IPS-20b (cell line): ENCODE data around the gene ANKLE1.

Experiments
- H3K27ac ChIP-seq: one replicate; pipeline ENCODE4 v1.5.1; 2013; ENCODE audit warnings: low read length
- H3K27me3 ChIP-seq: 2 replicates; pipeline ENCODE4 v1.6.1; 2013; ENCODE audit warnings: mild to moderate bottlenecking, low read length, inconsistent platforms; ENCODE audit not compliant: insufficient read depth
- H3K36me3 ChIP-seq: 2 replicates; pipeline ENCODE4 v1.6.1; 2013; ENCODE audit warnings: low read depth, mild to moderate bottlenecking, inconsistent platforms, low read length, moderate library complexity; ENCODE audit not compliant: insufficient read depth
- H3K4me1 ChIP-seq: 2 replicates; pipeline ENCODE4 v1.6.1; 2013; ENCODE audit warnings: mild to moderate bottlenecking, control low read depth, inconsistent platforms, low read length, moderate library complexity; ENCODE audit not compliant: insufficient read depth
- H3K4me3 ChIP-seq: 2 replicates; pipeline ENCODE4 v1.5.1; 2013; ENCODE audit warnings: mild to moderate bottlenecking, low read length, inconsistent platforms
- H3K9ac ChIP-seq: 2 replicates; pipeline ENCODE4 v1.6.1; 2013; ENCODE audit warnings: low read depth, mild to moderate bottlenecking, inconsistent platforms, low read length, moderate library complexity
- H3K9me3 ChIP-seq: 2 replicates; pipeline ENCODE4 v1.6.1; 2013; ENCODE audit warnings: mild to moderate bottlenecking, low read depth, low read length, inconsistent platforms; ENCODE audit not compliant: insufficient read depth

Gene ANKLE1

GRCh38 chr19:17242431-17243208 is 39.1 kb upstream of the ANKLE1 start:
- H3K4me1 ChIP-seq: peaks cover 11% of the 10 kb centered on the region; the same call in 1 of the 2 replicates
- H3K27ac ChIP-seq: no peak overlapping the region
- peak overlapping the region; percentile 91; the same call in 1 of the 2 replicates for H3K4me3 ChIP-seq
- H3K27me3 ChIP-seq: no peaks in the 10 kb centered on the region
- H3K36me3 ChIP-seq: peaks cover 29% of the 10 kb centered on the region
- H3K9me3 ChIP-seq: no peaks in the 10 kb centered on the region
- H3K9ac ChIP-seq: peak overlapping the region; percentile 27; the same call in 1 of the 2 replicates

GRCh38 chr19:17243211-17243829 is 38.4 kb upstream of the ANKLE1 start:
- Histone ChIP-seq H3K9me3 (no peaks in the 10 kb centered on the region), H3K4me3 (peak overlapping the region; percentile 91), H3K27me3 (no peaks in the 10 kb centered on the region), H3K9ac (peak overlapping the region; percentile 82; the same call in 1 of the 2 replicates), H3K36me3 (peaks cover 22% of the 10 kb centered on the region), H3K4me1 (peaks cover 16% of the 10 kb centered on the region; the same call in 1 of the 2 replicates), H3K27ac (no peak overlapping the region)

GRCh38 chr19:17243830-17244617 is 37.7 kb upstream of the ANKLE1 start:
- Histone ChIP-seq H3K27me3 (no peaks in the 10 kb centered on the region), H3K4me1 (peaks cover 23% of the 10 kb centered on the region; the same call in 1 of the 2 replicates), H3K27ac (peak overlapping the region; percentile 43), H3K36me3 (peaks cover 17% of the 10 kb centered on the region), H3K4me3 (peak overlapping the region; percentile 91), H3K9me3 (no peaks in the 10 kb centered on the region), H3K9ac (peak overlapping the region; percentile 82)

GRCh38 chr19:17244618-17245534 is 36.8 kb upstream of the ANKLE1 start:
- Histone ChIP-seq H3K9me3 (no peaks in the 10 kb centered on the region), H3K4me1 (peaks cover 23% of the 10 kb centered on the region; the same call in 1 of the 2 replicates), H3K36me3 (peaks cover 16% of the 10 kb centered on the region), H3K27me3 (no peaks in the 10 kb centered on the region), H3K27ac (no peak overlapping the region), H3K9ac (peak overlapping the region; percentile 82; the same call in 1 of the 2 replicates), H3K4me3 (peak overlapping the region; percentile 91)

DNA sequence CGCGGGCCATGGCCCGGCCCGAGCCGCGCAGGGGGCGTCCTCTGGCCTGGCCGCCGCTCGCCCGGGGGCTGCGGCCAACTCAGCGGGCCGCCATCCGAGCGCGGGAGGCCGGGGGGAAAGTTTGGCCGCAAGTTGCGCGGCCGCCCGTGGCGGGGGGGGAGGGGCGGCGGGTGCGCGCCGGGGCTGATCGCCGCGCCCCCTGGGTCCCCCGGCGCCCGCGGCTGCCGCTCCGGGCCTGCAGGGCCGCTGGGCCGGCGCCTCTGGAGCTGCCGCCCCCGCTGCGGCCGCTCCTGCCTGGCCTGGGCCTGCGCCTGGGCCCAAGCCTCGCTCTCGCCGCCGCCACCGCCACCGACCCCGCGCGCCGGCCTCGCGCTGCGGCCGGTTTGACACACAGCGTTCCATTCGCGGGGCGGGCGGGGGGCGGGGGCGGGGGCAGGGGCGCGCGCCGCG is 36.1 kb upstream of the ANKLE1 start, which contains the start of gene NR2F6:
Gene NR2F6, minus strand, starts transcription at position 385 of the 450 bp plus-strand sequence. CDS start 699 bp downstream, outside the sequence.
- Histone ChIP-seq H3K4me1 (peaks cover 23% of the 10 kb centered on the region; the same call in 1 of the 2 replicates), H3K9ac (peak within 1 kb of the TSS; percentile 88), H3K27me3 (no peaks in the 10 kb centered on the region), H3K36me3 (peaks cover 9% of the 10 kb centered on the region), H3K27ac (peak within 1 kb of the TSS; percentile 92), H3K9me3 (no peaks in the 10 kb centered on the region), H3K4me3 (peak within 1 kb of the TSS; percentile 91)

GRCh38 chr19:17246681-17247425 is 34.8 kb upstream of the ANKLE1 start:
- Histone ChIP-seq H3K36me3 (no peaks in the 10 kb centered on the region), H3K4me3 (peak overlapping the region; percentile 72; the same call in 1 of the 2 replicates), H3K27me3 (no peaks in the 10 kb centered on the region), H3K4me1 (peaks cover 23% of the 10 kb centered on the region; the same call in 1 of the 2 replicates), H3K27ac (peak overlapping the region; percentile 92), H3K9me3 (no peaks in the 10 kb centered on the region), H3K9ac (peak overlapping the region; percentile 88; the same call in 1 of the 2 replicates)

GRCh38 chr19:17248011-17248776 is 33.5 kb upstream of the ANKLE1 start:
- Histone ChIP-seq H3K4me1 (peaks cover 20% of the 10 kb centered on the region; the same call in 1 of the 2 replicates), H3K27me3 (no peaks in the 10 kb centered on the region), H3K4me3 (peak overlapping the region; percentile 36; the same call in 1 of the 2 replicates), H3K36me3 (no peaks in the 10 kb centered on the region), H3K27ac (peak overlapping the region; percentile 62), H3K9me3 (no peaks in the 10 kb centered on the region), H3K9ac (peak overlapping the region; percentile 64; the same call in 1 of the 2 replicates)

DNA sequence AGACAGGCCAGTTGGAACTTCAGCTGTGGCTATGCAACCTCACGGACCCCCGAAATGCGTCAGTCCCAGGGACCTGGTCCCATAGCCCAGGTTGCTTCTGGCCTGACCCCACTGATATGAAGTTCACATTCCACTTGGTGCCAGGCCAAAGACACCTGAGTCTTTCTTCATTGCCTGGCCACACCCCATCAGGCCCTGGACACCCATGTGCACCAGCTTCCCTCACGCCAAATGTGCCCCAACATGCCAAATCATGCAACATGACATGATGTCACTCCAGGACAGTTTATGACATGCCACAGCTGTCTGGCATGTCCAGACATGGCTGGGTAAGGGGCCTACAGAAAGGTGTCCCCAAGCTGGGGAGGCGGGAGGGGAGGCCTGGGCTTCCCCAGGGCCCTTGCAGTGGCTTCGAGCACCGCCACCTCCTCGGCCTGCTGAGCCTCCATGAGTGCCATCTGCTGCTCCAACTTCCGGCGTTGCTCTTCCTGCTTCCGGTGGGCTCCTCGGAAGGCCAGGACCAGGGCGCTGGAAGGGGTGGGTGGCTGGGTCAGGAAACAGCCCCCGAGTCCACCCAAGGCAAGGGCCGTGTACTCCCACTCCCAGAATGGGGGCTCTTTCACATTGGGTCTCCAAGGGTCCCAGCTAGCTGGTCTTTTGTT is 31.7 kb upstream of the ANKLE1 start:
- no peaks in the 10 kb centered on the region for H3K9me3 ChIP-seq
- no peak overlapping the region for H3K4me3 ChIP-seq
- no peak overlapping the region for H3K9ac ChIP-seq
- H3K27ac ChIP-seq: no peak overlapping the region
- no peaks in the 10 kb centered on the region for H3K27me3 ChIP-seq
- H3K4me1 ChIP-seq: peaks cover 20% of the 10 kb centered on the region; the same call in 1 of the 2 replicates
- 0 out of 2 replicates have a peak, but pooled peaks cover 4% of the 10 kb centered on the region for H3K36me3 ChIP-seq

DNA sequence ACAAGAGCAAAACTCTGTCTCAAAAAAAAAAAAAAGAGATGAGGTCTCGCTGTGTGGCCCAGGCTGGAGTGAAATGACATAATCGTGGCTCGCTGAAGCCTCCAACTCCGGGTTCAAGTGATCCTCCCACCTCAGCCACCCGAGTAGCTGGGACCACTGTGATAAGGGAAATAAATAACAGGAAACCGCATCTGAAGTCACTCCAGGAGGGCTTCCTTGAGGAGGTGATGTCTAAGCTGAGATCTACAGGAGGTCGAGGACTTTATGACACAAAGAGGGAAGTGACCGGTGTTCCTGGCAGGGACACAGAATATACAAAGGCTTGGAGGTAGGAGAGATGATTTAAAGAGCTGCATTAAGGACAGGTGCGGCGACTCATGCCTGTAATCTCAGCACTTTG is 27.1 kb upstream of the ANKLE1 start:
- Histone ChIP-seq H3K27me3 (no peaks in the 10 kb centered on the region), H3K4me1 (no peaks in the 10 kb centered on the region), H3K9me3 (no peaks in the 10 kb centered on the region), H3K4me3 (no peak overlapping the region), H3K27ac (no peak overlapping the region), H3K36me3 (peaks cover 10% of the 10 kb centered on the region; the same call in 1 of the 2 replicates), H3K9ac (no peak overlapping the region)
